SK-N-SH treated with all-trans-retinoic acid at 6 μM for 48 hours (cell line): ENCODE results near the gene SMIM38.

ENCODE experiments used
- ATAC-seq: fragments of 200-7000 bp; cut with Tn5 transposase; 3 replicates; pipeline ENCODE4 v1.9.1; 2020; ENCODE audit warnings: mild to moderate bottlenecking, moderate library complexity
- ARNTL ChIP-seq: fragments of 450-650 bp; formaldehyde crosslinking; IDR thresholded peaks from 2 replicates; pipeline ENCODE4 v1.5.0; 2020; ENCODE audit warnings: low read depth, mild to moderate bottlenecking, moderate library complexity, borderline replicate concordance
- BACH2 ChIP-seq: fragments of 250-450 bp; sonication (Bioruptor Pico); IDR thresholded peaks from 2 replicates; pipeline ENCODE4 v1.9.0; 2021; ENCODE audit warnings: mild to moderate bottlenecking, borderline replicate concordance
- CREB5 ChIP-seq: fragments of 250-450 bp; sonication (Bioruptor Pico); IDR thresholded peaks from 2 replicates; pipeline ENCODE4 v1.5.1; 2020; ENCODE audit warnings: low read depth, mild to moderate bottlenecking, moderate library complexity
- CSDC2 ChIP-seq: fragments of 250-450 bp; sonication (Bioruptor Pico); IDR thresholded peaks from 2 replicates; pipeline ENCODE4 v1.5.0; 2020; ENCODE audit warnings: mild to moderate bottlenecking, moderate library complexity
- ESRRG ChIP-seq: fragments of 250-450 bp; sonication (Bioruptor Pico); IDR thresholded peaks from 2 replicates; pipeline ENCODE4 v1.6.1; 2021; ENCODE audit warnings: mild to moderate bottlenecking
- GLIS3 ChIP-seq: fragments of 250-450 bp; sonication (Bioruptor Pico); IDR thresholded peaks from 2 replicates; pipeline ENCODE4 v1.5.0; 2020; ENCODE audit warnings: mild to moderate bottlenecking, moderate library complexity
- ISL1 ChIP-seq: fragments of 250-450 bp; sonication (Bioruptor Pico); IDR thresholded peaks from 2 replicates; pipeline ENCODE4 v2.1.2; 2022; ENCODE audit warnings: mild to moderate bottlenecking, moderate library complexity
- OSR1 ChIP-seq: fragments of 250-450 bp; sonication (Bioruptor Pico); IDR thresholded peaks from 2 replicates; pipeline ENCODE4 v1.8.0; 2022; ENCODE audit warnings: moderate library complexity, mild to moderate bottlenecking, inconsistent platforms
- POU6F1 ChIP-seq: fragments of 250-450 bp; sonication (Bioruptor Pico); IDR thresholded peaks from 2 replicates; pipeline ENCODE4 v1.8.0; 2021; ENCODE audit warnings: low read depth, mild to moderate bottlenecking, moderate library complexity, borderline replicate concordance
- PPARA ChIP-seq: fragments of 250-450 bp; sonication (Bioruptor Pico); IDR thresholded peaks from 2 replicates; pipeline ENCODE4 v1.5.0; 2020; ENCODE audit warnings: mild to moderate bottlenecking, borderline replicate concordance
- TCF4 ChIP-seq: fragments of 250-450 bp; sonication (Bioruptor Pico); IDR thresholded peaks from 2 replicates; pipeline ENCODE4 v1.8.0; 2021; ENCODE audit warnings: mild to moderate bottlenecking, moderate library complexity, borderline replicate concordance
- TOX ChIP-seq: fragments of 250-450 bp; sonication (Bioruptor Pico); IDR thresholded peaks from 2 replicates; pipeline ENCODE4 v1.8.0; 2021; ENCODE audit warnings: mild to moderate bottlenecking, moderate library complexity, borderline replicate concordance
- TSHZ2 ChIP-seq: fragments of 250-450 bp; sonication (Bioruptor Pico); IDR thresholded peaks from 2 replicates; pipeline ENCODE4 v1.5.0; 2020; ENCODE audit warnings: mild to moderate bottlenecking, moderate library complexity
- ZC3H10 ChIP-seq: fragments of 250-450 bp; sonication (Bioruptor Pico); IDR thresholded peaks from 2 replicates; pipeline ENCODE4 v1.5.1; 2021; ENCODE audit warnings: mild to moderate bottlenecking, moderate library complexity
- ZFP3 ChIP-seq: fragments of 250-450 bp; sonication (Bioruptor Pico); IDR thresholded peaks from 2 replicates; pipeline ENCODE4 v1.5.0; 2020; ENCODE audit warnings: mild to moderate bottlenecking, moderate library complexity
- ZFP30 ChIP-seq: fragments of 450-650 bp; formaldehyde crosslinking; IDR thresholded peaks from 2 replicates; pipeline ENCODE4 v1.5.0; 2022; ENCODE audit warnings: mild to moderate bottlenecking, moderate library complexity
- ZNF70 ChIP-seq: fragments of 450-650 bp; formaldehyde crosslinking; IDR thresholded peaks from 2 replicates; pipeline ENCODE4 v1.5.0; 2020; ENCODE audit warnings: mild to moderate bottlenecking, moderate library complexity
- ZNF8 ChIP-seq: fragments of 450-650 bp; formaldehyde crosslinking; IDR thresholded peaks from 2 replicates; pipeline ENCODE4 v1.5.0; 2020; ENCODE audit warnings: mild to moderate bottlenecking, moderate library complexity

The SMIM38 gene

GRCh38 chr11:69155302-69156234 lies at the start of gene SMIM38:
Gene SMIM38, plus strand, starts transcription at chr11:69155935. Its CDS starts 1,912 bp downstream, at chr11:69157847.
- TF ChIP-seq TOX (CRISPR knock-in tag) (no peak), TSHZ2 (CRISPR knock-in tag) (no peak), ZNF8 (CRISPR knock-in tag) (no peak), ZFP30 (CRISPR knock-in tag) (no peak), ESRRG (CRISPR knock-in tag) (no peak), ISL1 (no peak), CREB5 (CRISPR knock-in tag) (no peak), CSDC2 (CRISPR knock-in tag) (no peak), ZNF70 (CRISPR knock-in tag) (no peak), TCF4 (CRISPR knock-in tag) (no peak), GLIS3 (CRISPR knock-in tag) (no peak)
- no peak for ATAC-seq

- ATAC-seq: no peak
- TF ChIP-seq TSHZ2 (CRISPR knock-in tag) (peak; percentile 46), POU6F1 (CRISPR knock-in tag) (no peak), TCF4 (CRISPR knock-in tag) (peak; percentile 74; the same call in 1 of the 2 replicates), ISL1 (peak; percentile 70)
- TF ChIP-seq, all 23 proteins: peak for 3
Observed at GRCh38 chr11:69106031-69106811, 49.5 kb upstream of the SMIM38 start.

- ATAC-seq: no peak
- no peak for TF ChIP-seq ARNTL (CRISPR knock-in tag)
- TF ChIP-seq ZNF70 (CRISPR knock-in tag): no peak
- TF ChIP-seq TSHZ2 (CRISPR knock-in tag): no peak
- TF ChIP-seq ZFP30 (CRISPR knock-in tag): no peak
- TF ChIP-seq OSR1: no peak
- TF ChIP-seq ZC3H10 (CRISPR knock-in tag): no peak
- no peak for TF ChIP-seq CREB5 (CRISPR knock-in tag)
- no peak for TF ChIP-seq ZFP3
- no peak for TF ChIP-seq BACH2 (CRISPR knock-in tag)
- TF ChIP-seq PPARA (CRISPR knock-in tag): no peak
- no peak for TF ChIP-seq POU6F1 (CRISPR knock-in tag)
Observed at GRCh38 chr11:69107413-69107812, 48.3 kb upstream of the SMIM38 start.
